Endothelial cell of umbilical vein (primary cell): ENCODE data around the gene AMPD1. TPM values are rescaled to one million over a fixed set of nuclear protein-coding genes. Genes with fewer than 3 reads are reported as not detected.

ENCODE experiments used
- BruUV-seq: library from RNA; stranded (reverse); fragments of 400-500 nt; replicated peaks from 2 replicates; lab custom pipeline; 2021; lab: Mats Ljungman, UMichigan
- CTCF ChIA-PET: fragments of 300-600, 350-600 bp; sonication (Branson Sonifier 250); formaldehyde crosslinking; loops from one replicate; lab custom pipeline; 2021; ENCODE audit warnings: antibody characterized with exemption, inconsistent platforms; lab: Charles Lee
- POLR2A ChIA-PET: fragments of 300-600, 350-600 bp; sonication (Branson Sonifier 250); formaldehyde crosslinking; loops from one replicate; lab custom pipeline; 2021; ENCODE audit warnings: antibody characterized with exemption, inconsistent platforms; lab: Charles Lee
- DNase-seq: peaks from one replicate; pipeline ENCODE4 v3.0.0-alpha.2; 2011; ENCODE audit warnings: low read depth, low spot score
- FAIRE-seq: peaks from 2 replicates; lab custom pipeline; 2011; peaks lifted over from hg19 to GRCh38; lab: Jason Lieb, UNC
- H2AFZ ChIP-seq: 2 replicates; pipeline ENCODE4 v1.6.0; 2012; ENCODE audit warnings: low read depth, low read length, control low read depth, inconsistent platforms
- H3K27ac ChIP-seq: 2 replicates; pipeline ENCODE4 v1.5.1; 2011; ENCODE audit warnings: low read depth, mild to moderate bottlenecking, control low read depth, low read length, moderate library complexity; ENCODE audit not compliant: insufficient read depth
- H3K27me3 ChIP-seq, 2 experiments: 2 replicates each; pipeline versions ENCODE4 v1.6.0 to v1.6.1; 2011; ENCODE audit warnings: low read length in 2 of 2, mixed read lengths in 1 of 2; ENCODE audit not compliant: control insufficient read depth in 2 of 2, insufficient read depth in 2 of 2
- H3K36me3 ChIP-seq, 2 experiments: 2 replicates in 1 of 2; 3 replicates in 1 of 2; pipeline ENCODE4 v1.5.1; 2011; ENCODE audit warnings: low read length in 2 of 2, mild to moderate bottlenecking in 1 of 2, moderate library complexity in 1 of 2; ENCODE audit not compliant: control insufficient read depth in 2 of 2, insufficient read depth in 2 of 2; ENCODE audit errors: extremely low read depth in 1 of 2
- H3K4me1 ChIP-seq: 3 replicates; pipeline ENCODE4 v1.5.1; 2011; ENCODE audit warnings: mild to moderate bottlenecking, low read length; ENCODE audit not compliant: control insufficient read depth, insufficient read depth; ENCODE audit errors: extremely low read depth
- H3K4me2 ChIP-seq: 2 replicates; pipeline ENCODE4 v1.6.1; 2011; ENCODE audit warnings: low read length, control low read depth, mixed read lengths; ENCODE audit not compliant: insufficient read depth
- H3K4me3 ChIP-seq, 3 experiments: fragments of 200-600 bp in 1 of 3; sonication (generic), shearing (Covaris generic) in 1 of 3; replicated peaks in 1 of 3; 2 replicates each; pipeline ENCODE4 v1.5.1; 2011 to 2016; ENCODE audit warnings: control low read depth in 3 of 3, low read length in 3 of 3, mild to moderate bottlenecking in 2 of 3, inconsistent platforms in 1 of 3, low read depth in 1 of 3, moderate library complexity in 1 of 3; ENCODE audit not compliant: insufficient read depth in 1 of 3
- H3K79me2 ChIP-seq: 2 replicates; pipeline ENCODE4 v1.6.0; 2012; ENCODE audit warnings: low read length, inconsistent platforms; ENCODE audit not compliant: control insufficient read depth, insufficient read depth
- H3K9ac ChIP-seq: replicated peaks from 2 replicates; pipeline ENCODE3; 2011; ENCODE audit warnings: low read length, control low read depth; ENCODE audit not compliant: insufficient read depth; ENCODE audit errors: extremely low read depth
- H3K9me1 ChIP-seq: replicated peaks from 3 replicates; pipeline ENCODE4 v1.6.0; 2011; ENCODE audit warnings: mild to moderate bottlenecking, low read length; ENCODE audit not compliant: control insufficient read depth, insufficient read depth; ENCODE audit errors: extremely low read depth
- H3K9me3 ChIP-seq: replicated peaks from 2 replicates; pipeline ENCODE4 v1.5.1; 2012; ENCODE audit warnings: low read length, inconsistent platforms; ENCODE audit not compliant: control insufficient read depth, insufficient read depth
- H4K20me1 ChIP-seq: replicated peaks from 2 replicates; pipeline ENCODE3; 2011; ENCODE audit warnings: mild to moderate bottlenecking, low read length; ENCODE audit not compliant: control insufficient read depth, insufficient read depth; ENCODE audit errors: extremely low read depth
- EZH2 ChIP-seq: IDR thresholded peaks from 2 replicates; pipeline ENCODE4 v1.6.1; 2012; ENCODE audit warnings: borderline replicate concordance, low read depth, mild to moderate bottlenecking, moderate library complexity, low read length, inconsistent platforms; ENCODE audit not compliant: severe bottlenecking
- FOS ChIP-seq: IDR thresholded peaks from 2 replicates; pipeline ENCODE4 v1.6.1; 2011; ENCODE audit warnings: mild to moderate bottlenecking, low read length, moderate library complexity, borderline replicate concordance; ENCODE audit not compliant: insufficient read depth
- GATA2 ChIP-seq: IDR thresholded peaks from 2 replicates; pipeline ENCODE4 v1.7.0; 2011; ENCODE audit warnings: low read depth, mild to moderate bottlenecking, moderate library complexity, mixed read lengths, low read length; ENCODE audit not compliant: insufficient read length, insufficient read depth
- JUN ChIP-seq: IDR thresholded peaks from 2 replicates; pipeline ENCODE4 v1.6.1; 2011; ENCODE audit warnings: borderline replicate concordance, low read depth; ENCODE audit not compliant: insufficient read length, insufficient read depth
- MYC ChIP-seq: IDR thresholded peaks from one replicate; pipeline ENCODE4 v1.6.1; 2011; ENCODE audit warnings: mild to moderate bottlenecking, low read depth, low read length
- POLR2A ChIP-seq: IDR thresholded peaks from 2 replicates; pipeline ENCODE4 v1.6.1; 2012; ENCODE audit warnings: low read depth, mild to moderate bottlenecking, control low read depth, low read length
- POLR2AphosphoS5 ChIP-seq: IDR thresholded peaks from 2 replicates; pipeline ENCODE4 v1.6.1; 2012; ENCODE audit warnings: low read depth, mild to moderate bottlenecking, control low read depth, low read length, moderate library complexity; ENCODE audit not compliant: insufficient read depth
- dilution Hi-C: fragments of 300-500 bp; cut with MboI; formaldehyde crosslinking; loops from one replicate; pipeline ENCODE4 v1.15.0; 2019; ENCODE audit warnings: low sequenced_read_pairs; ENCODE audit not compliant: extremely low pct_ligation_motif_present
- intact Hi-C: fragments of 100-400 bp; cut with micrococcal nuclease; formaldehyde crosslinking; loops from one replicate; pipeline ENCODE4 v1.10.0; 2022
- polyA plus RNA-seq, 4 experiments: library from polyadenylated mRNA; depleted of rRNA in 3 of 4; stranded (reverse) in 3 of 4; unstranded in 1 of 4; fragments of >200 nt; gene quantifications; 2 replicates each; pipeline versions ENCODE4 v1.2.1 to v1.2.3, GENCODE V29; 2011 to 2012; ENCODE audit warnings: missing spikeins in 1 of 4
- total RNA-seq: library from RNA; stranded (reverse); gene quantifications from 2 replicates; pipeline ENCODE4 v1.2.3, GENCODE V29; 2021
- TF ChIP-seq, protein P1 (sequence below), 2 donors: IDR thresholded peaks; 1 replicate in 1 of 2; 2 replicates in 1 of 2; pipeline ENCODE4 v1.5.1; 2011; ENCODE audit warnings: low read length in 2 of 2, mild to moderate bottlenecking in 2 of 2, moderate library complexity in 2 of 2, control low read depth in 1 of 2, inconsistent platforms in 1 of 2, low read depth in 1 of 2; ENCODE audit not compliant: insufficient read depth in 1 of 2; ENCODE audit errors: extremely low read depth in 1 of 2
- TF ChIP-seq, protein P2 (sequence below): IDR thresholded peaks from 2 replicates; pipeline ENCODE4 v1.6.1; 2011; ENCODE audit not compliant: insufficient read depth, insufficient read length

AMPD1 gene
- total and polyA plus RNA-seq, 2 donors (not counting 3 experiments of a cell fraction or from before 2014, with no cell fraction given): not detected

DNA sequence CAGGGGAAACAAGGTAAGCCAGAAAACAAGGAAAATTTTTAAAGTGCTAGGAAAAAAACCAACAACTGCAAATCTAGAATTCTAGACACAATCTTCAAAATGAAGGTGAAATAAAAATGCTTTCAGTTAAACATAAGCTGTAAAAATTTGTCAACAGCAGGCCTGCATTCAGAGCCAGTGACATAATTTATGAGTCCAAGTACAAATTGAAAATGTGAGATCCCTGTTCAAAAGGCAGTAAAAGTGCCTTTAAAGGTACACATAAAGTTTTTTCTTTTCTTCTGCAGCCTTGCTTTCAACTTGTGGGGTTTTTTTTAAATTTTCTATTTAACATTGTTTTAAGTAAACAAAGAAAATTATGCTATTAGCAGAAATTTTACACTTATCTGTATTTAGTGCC lies 62.9 kb downstream of the AMPD1 start:
- dilution Hi-C loops (no loop called here), intact Hi-C loops (no loop called here)
- Histone ChIP-seq H4K20me1 (no peaks in the 10 kb centered on the region), H3K79me2 (no peaks in the 10 kb centered on the region), H3K4me2 (no peak overlapping the region), H3K36me3 (no peaks in the 10 kb centered on the region), H2AFZ (no peak overlapping the region), H3K9me1 (no peaks in the 10 kb centered on the region), H3K9me3 (no peaks in the 10 kb centered on the region), H3K27me3 (no peaks in the 10 kb centered on the region), H3K4me3 (no peak overlapping the region), H3K27ac (no peak overlapping the region), H3K4me1 (no peaks in the 10 kb centered on the region), H3K9ac (no peak overlapping the region)
- no TSS peak for BruUV-seq
- DNase-seq (no peak), FAIRE-seq (no peak)
- TF ChIP-seq, protein P1, sequence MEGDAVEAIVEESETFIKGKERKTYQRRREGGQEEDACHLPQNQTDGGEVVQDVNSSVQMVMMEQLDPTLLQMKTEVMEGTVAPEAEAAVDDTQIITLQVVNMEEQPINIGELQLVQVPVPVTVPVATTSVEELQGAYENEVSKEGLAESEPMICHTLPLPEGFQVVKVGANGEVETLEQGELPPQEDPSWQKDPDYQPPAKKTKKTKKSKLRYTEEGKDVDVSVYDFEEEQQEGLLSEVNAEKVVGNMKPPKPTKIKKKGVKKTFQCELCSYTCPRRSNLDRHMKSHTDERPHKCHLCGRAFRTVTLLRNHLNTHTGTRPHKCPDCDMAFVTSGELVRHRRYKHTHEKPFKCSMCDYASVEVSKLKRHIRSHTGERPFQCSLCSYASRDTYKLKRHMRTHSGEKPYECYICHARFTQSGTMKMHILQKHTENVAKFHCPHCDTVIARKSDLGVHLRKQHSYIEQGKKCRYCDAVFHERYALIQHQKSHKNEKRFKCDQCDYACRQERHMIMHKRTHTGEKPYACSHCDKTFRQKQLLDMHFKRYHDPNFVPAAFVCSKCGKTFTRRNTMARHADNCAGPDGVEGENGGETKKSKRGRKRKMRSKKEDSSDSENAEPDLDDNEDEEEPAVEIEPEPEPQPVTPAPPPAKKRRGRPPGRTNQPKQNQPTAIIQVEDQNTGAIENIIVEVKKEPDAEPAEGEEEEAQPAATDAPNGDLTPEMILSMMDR (IDR thresholded peaks at IDR 0.05; ENCODE audit: extremely low read depth in 1 of 2, insufficient read depth in 1 of 2, low read depth in 1 of 2, low read length in 2 of 2): no peak
- TF ChIP-seq GATA2 (no peak), POLR2A (no peak), EZH2 (no peak), FOS (no peak), JUN (no peak), MYC (no peak), POLR2AphosphoS5 (no peak)
- TF ChIP-seq, protein P2, sequence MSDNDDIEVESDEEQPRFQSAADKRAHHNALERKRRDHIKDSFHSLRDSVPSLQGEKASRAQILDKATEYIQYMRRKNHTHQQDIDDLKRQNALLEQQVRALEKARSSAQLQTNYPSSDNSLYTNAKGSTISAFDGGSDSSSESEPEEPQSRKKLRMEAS: no peak
- POLR2A ChIA-PET: no interaction called here
- CTCF ChIA-PET: no interaction called here
